Right renal pelvis (tissue), 4 donors: Measurements from ENCODE around the gene RSPO1. TPM values are rescaled to one million over a fixed set of nuclear protein-coding genes. Genes with fewer than 3 reads are reported as not detected.
"Not testable (repeated sequence)": the region's sequence is repeated elsewhere in the genome, so short reads cannot be mapped to it uniquely, and the experiment has no call there.

Experiments used
- DNase-seq, 4 donors: peaks; one replicate each; pipeline ENCODE4 v3.0.0-alpha.2; 2013; ENCODE audit warnings: low read depth in 4 of 4, low spot score in 3 of 4, missing footprints in 1 of 4
- polyA plus RNA-seq, 4 donors: library from polyadenylated mRNA; unstranded; fragments of 120-200 nt; gene quantifications; one replicate each; pipeline ENCODE4 v1.2.1, GENCODE V29; 2013; ENCODE audit not compliant: insufficient read length in 4 of 4

RSPO1 gene
- polyA plus RNA-seq, result 1 to 10 TPM; 4.0 to 7.6 (median 5.9) TPM

DNA sequence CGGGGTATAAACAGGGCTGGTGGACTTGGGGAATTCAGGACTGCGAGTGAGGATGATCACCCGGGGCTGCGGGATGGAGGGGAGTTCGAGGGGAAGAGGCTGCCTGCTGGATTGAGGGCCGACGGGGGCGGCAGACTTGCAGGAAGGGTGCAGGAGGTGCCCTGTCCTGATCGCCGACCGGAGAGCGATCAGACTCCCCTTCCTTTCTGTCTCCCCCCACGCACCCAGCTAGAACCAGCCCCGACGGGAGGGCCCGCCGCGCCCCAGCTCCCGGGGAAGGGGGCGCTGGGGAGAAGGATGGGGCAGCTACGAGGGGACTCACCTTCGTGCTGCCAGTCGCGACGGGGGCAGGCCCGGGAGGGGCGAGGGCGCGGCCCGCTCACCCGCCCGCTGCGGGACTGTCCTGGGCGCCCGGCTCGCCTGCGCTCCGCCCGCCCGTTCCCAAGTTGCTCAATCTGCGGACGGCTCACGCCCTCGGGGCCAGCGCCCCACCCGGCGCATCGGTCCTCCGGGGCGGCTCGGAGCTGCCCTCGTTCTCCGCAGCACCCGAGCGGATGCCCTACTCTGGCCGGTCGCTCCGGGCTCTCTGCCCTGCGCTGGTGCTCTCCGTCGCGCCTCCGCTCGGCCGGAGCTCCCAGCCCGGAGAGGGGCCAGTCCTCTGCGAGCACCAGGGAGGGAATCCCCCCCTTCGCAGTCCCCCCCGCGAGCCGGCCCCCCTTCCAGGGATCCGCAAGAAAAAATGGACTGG lies at the start of gene RSPO1:
TSS of gene RSPO1 (minus strand) at position 649 of the 748 bp plus-strand sequence. CDS start 5,231 bp downstream, outside the sequence.
- DNase-seq, result peak in 3 of 4 donors; percentile 30 to 40 (median 38)

- DNase-seq, result not testable (repeated sequence)
These were observed 49.5 kb upstream of the RSPO1 start for GRCh38 chr1:37684182-37684581.

DNA sequence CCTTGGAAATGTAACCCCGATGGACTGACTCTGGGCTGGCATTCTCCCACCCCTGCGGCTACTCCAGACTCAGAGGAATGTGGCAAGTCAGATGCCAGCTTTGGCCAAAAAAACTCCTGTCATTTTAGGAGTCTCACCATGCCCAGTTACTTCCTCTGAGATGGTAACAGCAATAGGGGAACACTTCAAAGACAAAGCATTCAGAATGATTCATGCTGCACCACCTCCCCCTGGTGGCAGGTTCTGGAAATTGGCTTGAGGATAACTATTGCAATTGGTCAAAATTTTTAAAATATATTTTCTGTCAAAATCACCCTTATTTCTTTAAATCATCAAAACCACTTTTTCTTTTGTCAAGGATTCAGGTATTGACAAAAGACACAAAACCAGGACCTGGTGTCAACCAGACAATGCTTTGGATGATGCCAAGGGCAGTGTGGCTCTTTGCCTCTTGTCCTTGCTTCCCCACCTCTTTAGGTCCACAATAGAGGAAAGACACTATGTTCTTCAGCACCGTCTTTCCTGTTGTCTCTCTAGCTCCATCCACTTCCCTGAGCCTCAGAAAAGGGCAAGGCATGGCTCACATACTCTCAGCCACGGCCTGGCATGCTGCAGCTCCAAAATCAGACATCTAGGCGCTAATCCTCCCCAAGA lies 47.8 kb upstream of the RSPO1 start:
- peak in 1 of 4 donors; percentile 51 for DNase-seq

GRCh38 chr1:37680933-37681332 lies 46.2 kb upstream of the RSPO1 start:
- no peak for DNase-seq

DNA sequence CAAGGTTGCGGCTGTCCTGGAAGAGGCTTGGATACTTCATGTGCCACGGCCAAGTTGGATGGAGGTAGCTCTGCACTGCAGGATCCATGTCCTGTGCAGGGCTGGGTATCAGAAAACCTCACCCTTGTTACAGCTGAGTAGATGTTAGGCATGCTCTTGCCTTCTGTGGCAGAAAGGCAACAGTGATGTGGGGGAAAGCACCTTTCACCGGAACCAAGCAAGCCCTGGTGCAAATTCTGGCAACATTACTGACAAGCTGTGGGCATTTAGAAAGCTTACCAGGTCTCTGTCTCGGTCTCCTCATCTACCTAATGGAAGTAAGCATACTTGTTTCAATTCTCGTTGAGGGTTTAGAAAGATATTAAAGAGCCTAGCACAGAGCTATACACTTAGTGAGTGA lies 43.1 kb upstream of the RSPO1 start:
- no peak for DNase-seq

DNA sequence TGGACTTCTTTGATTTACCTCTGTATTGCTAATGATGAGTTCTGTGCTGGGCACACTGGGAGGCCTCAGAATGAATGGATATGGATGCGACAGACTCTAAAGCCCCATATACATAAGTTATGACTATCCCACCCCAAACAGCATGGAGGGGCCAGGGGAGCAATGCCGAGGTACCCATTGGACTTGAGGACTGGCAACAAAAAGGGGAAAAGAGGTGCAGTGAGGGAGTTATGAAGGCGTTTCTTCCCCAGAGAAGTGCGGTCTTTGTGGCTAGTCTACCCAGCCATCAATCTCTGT lies 42.4 kb upstream of the RSPO1 start:
- DNase-seq, result no peak

GRCh38 chr1:37676281-37677142 lies 41.8 kb upstream of the RSPO1 start:
- peak in 3 of 4 donors; percentile 47 to 68 (median 67) for DNase-seq

DNA sequence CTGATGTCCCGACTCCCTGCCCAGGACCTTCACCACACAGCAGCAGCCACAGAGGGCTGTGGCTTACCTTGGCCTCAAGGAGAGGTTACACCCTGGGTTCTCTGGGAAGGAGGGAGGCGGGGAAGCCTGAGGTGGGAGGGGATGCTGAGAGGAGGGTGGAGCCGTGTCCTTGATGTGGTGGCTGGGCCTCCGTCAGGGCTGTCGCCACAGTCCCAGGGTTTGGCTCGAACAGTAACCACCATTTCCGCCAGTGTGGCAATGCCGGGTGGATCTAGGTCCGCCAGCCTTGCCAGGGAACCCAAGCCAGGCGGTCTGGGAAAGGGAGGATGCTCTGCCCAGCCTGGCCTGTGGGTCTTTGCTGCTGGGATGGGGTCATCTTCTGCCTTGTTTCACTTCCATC lies 39.2 kb upstream of the RSPO1 start:
- no peak for DNase-seq

DNA sequence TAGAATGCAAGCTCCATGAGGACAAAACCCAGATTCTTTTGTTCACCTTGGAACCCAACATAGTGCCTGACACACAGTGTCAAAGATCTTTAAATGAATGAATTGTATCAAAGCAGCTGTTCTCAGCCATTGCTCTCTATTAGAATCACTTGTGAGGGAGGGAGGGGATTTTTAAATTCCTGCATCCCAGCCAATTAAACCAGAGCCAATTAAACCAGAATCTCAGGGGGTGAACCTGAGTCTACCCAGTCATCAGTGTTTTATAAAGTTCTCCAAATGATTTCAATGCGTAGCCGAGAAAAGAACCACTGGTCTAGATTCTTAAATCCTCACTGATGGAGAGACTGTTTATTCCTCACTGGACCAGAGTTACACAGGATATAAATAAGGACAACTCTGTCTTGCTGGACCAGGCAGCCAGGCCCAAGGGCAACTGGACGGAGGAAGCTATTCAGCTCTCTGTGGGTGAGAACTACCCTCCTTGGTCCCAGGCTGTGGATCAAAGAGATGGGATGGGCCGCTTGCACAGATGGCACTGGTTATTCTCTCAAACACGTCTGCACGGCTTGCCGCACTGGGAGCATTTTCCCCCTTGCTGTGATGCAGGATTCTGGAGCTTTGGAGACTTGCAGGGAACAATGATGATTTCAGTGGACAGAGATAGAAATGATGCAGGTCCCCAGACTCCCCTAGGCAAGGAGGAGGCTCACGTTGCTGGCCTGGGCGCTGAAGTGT lies 37.6 kb upstream of the RSPO1 start:
- no peak for DNase-seq

DNA sequence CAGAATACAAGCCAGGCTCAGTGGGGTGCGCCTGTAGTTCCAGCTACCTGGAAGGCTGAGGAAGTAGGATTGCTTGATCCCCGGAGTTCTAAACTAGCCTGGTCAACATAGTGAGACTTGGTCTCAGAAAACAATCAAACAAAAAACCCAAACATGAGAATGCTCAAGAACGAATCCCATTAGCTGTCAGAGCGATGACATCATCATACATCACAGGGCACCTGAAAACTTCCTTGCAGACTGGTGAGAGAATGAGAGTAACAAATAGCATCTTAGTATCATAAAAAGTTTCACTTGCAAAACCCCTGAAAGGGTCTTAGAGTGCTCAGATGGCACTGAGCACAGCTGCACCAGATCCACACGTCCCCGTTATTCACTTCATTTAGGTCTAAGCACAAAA lies 36.6 kb upstream of the RSPO1 start:
- no peak for DNase-seq

DNA sequence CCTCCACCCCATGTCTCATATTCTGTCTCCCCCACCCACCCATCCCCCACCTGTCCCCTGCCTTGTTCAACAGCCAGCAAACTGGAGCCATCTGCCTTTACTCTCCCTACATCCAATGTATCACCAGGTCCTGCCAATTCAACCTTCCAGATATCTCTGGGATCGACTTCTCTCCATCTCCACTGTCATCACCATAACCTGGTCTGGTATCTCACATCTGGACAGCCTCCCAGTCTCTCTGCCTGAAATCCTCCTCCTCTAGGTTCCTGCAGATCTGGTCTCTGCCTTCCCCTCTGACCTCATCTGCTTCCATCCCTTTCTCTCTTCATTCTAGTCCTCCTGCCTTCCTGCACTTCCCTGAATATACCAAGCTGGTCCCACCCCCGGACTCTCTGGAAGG lies 35.4 kb upstream of the RSPO1 start:
- no peak for DNase-seq

- no peak for DNase-seq
These were observed 32.5 kb upstream of the RSPO1 start for GRCh38 chr1:37667023-37667671.

DNA sequence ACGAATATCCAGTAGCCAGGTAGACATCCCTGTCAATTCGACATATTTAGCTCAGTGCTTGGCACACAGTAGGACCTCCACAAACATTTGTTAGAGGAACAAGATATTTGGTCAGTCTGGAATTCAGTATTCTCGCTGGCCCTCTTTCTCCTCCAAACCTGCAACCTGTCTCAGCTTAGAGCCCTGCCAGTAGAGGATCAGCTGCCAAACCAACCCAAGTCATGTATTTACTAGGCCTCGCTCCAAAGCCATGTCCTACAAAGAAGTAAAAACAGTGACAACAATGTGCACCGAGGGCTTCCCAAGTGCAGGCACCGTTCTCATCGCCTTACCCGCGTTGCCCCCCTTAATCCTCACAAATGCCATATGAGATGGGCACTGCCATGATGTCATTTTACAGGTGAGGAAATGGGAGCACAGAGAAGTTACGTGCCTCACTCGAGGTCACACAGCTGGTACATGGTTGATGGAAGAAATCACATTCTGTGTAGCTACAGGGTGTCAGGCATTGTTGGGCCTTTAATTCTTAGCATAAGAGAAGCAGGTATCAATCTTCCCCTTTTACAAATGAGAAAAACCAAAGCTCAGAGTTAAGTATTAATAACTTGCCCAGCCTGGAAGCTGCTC lies 31.7 kb upstream of the RSPO1 start:
- DNase-seq, result no peak

DNA sequence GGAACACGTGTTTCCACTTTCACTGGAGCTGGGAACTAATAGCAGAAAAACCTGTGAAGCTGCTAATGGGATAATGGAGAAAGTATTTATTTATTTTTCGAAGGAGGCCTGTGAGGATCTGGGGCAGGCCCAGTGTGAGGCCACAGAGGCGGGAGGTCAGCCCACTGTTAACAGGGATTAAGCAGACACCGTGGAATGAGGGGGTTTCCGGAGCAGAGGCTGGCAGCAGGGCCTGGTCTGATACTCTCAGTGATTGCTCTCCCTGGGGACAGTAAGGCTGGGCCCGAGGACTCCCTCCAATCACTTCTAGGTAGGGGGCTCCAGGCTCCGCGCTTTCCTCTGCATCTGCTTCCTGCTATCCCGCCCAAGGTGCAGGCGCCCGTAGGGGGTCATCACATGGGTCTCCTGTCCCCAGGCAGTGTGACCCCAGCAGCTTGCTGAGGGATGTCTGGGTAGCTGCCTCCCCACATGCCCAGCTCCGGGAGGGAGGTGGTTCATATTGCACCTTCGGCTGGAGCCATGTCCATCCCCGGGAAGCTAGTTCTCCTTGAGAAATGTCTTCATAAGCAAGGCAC lies 28.8 kb upstream of the RSPO1 start:
- no peak for DNase-seq

GRCh38 chr1:37662031-37662755 lies 27.5 kb upstream of the RSPO1 start:
- no peak for DNase-seq

- DNase-seq, result no peak
These were observed 26.7 kb upstream of the RSPO1 start for GRCh38 chr1:37661401-37661800.

GRCh38 chr1:37660664-37661063 lies 26.0 kb upstream of the RSPO1 start:
- DNase-seq, result no peak

GRCh38 chr1:37658486-37658885 lies 23.8 kb upstream of the RSPO1 start:
- DNase-seq, result no peak
